HuH-7.5 (cell line): Measurements from ENCODE around the gene RILPL1.
A peak's percentile ranks its signal among the peaks of the same experiment; 100 is the strongest.
"Not testable (repeated sequence)": the region's sequence is repeated elsewhere in the genome, so short reads cannot be mapped to it uniquely, and the experiment has no call there.

Experiments
- DNase-seq: peaks from one replicate; pipeline ENCODE4 v3.0.0; 2011; ENCODE audit warnings: low spot score

RILPL1 gene

DNA sequence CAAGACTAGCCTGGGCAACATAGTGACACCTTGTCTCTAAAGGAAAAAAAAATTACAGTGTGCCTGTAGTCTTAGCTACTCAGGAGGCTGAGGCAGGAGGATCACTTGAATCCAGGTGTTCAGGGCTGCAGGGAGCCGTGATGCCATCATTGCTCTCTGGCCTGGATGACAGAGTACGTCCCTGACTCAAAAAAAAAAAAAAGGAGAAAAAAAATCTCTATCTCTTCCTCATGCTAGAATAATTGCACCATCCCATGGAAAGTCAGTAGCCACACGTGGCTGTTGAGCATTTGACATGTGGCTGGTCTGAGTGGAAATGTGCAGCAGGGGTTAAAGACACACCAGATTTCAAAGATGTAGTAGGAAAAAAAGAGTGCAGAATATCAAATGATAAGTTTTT lies 3.8 kb downstream of the RILPL1 start:
- no peak for DNase-seq

DNA sequence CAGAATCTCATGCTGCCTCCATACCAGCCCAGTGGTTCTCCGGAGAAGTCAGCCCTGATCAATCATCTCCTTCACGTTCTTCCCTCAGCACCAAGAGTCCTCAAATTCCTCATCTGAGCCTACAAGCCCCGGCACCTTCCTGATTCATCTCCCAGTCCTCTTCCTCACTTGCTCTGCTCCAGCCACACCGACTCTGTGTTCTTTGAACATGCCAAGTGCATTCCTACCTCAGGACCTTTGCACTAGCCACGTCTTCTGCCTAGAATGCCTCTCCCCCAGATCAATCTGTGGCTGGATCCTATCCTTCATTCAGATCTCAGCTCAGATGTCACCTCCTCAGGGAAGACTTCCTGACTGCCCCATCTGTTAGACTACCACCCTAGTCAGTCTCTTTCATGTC lies 4.7 kb downstream of the RILPL1 start:
- no peak for DNase-seq

DNA sequence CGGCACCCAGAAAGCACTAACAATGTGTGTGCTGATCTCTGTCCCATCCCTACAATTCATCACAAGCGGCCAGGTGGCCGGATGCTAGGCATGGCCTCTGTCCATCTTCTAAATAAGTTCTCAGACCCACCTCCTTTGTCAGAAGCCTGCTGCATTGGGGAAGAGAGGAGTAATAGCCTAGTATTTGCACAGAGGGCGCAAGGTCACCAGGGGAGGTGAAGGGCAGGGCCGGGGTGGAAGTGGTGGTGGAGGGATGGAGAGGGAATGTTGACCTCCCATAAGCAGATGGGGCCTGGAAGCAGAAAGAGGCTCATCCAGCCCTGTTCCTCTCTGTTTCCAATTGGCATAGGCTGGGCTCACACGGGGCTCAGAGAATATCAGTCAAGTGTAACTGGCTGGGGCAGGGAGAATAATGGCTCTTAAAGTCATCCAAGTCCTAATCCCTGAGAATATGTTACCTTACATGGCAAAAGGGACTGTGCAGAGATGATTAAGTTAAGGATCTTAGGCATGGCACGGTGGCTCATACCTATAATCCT lies 6.9 kb downstream of the RILPL1 start:
- DNase-seq: no peak

DNA sequence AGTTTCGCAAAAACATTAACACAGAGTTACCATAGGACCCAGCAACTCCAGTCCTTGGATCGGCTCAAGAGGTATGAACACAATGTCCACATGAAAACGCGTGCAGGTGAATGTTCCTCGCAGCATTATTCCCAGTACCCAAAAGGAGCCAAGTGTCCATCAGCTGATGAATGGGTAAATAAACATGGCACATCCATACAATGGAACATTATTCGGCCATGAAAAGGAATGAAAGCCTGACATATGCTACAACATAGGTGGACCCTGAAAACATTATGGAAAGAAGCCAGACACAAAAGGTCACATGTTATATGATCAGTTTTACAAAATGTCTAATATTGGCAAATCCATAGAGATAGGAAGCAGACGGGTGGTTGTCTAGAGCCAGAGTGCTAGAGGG lies 9.1 kb downstream of the RILPL1 start:
- DNase-seq: no peak

DNA sequence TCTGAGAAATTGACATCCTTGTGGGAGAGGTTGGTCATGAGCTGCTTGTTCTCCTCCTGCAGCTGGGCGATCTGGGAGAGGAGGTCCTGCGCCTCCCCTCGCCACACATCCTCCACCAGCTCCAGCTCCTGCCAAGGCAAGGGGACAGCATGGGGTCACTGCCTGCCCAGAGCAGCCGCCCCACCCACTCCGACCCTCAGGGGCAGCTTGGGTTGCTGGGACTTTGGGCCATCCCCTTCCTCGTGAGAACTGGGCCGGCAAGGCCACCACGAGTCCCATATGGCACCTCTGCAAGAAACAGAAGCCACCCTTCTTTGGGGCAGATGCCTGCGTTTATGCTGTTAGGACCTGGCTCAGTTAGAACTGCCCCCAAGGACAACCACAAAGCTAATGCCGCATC lies 10.0 kb downstream of the RILPL1 start:
- no peak for DNase-seq

DNA sequence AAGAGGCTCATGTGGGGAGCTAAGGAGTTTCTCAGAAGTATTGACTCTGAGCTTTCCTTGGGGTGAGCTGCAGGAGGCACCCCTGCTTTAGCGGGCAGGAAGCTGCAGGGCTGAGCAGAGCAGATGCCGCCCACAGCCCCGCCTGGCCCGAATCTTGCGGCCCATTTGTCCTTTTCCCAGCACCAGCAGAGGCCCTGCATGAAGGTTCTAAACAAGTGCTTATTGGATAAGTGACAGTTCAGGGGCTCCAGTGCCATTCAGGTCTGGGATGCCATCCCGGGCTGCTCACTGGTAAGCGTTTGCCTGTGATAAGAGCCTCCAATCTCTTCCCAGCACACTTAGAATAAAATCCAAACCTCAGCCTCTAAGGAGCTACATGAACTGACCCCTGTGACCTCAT lies 11.4 kb downstream of the RILPL1 start:
- DNase-seq: no peak

DNA sequence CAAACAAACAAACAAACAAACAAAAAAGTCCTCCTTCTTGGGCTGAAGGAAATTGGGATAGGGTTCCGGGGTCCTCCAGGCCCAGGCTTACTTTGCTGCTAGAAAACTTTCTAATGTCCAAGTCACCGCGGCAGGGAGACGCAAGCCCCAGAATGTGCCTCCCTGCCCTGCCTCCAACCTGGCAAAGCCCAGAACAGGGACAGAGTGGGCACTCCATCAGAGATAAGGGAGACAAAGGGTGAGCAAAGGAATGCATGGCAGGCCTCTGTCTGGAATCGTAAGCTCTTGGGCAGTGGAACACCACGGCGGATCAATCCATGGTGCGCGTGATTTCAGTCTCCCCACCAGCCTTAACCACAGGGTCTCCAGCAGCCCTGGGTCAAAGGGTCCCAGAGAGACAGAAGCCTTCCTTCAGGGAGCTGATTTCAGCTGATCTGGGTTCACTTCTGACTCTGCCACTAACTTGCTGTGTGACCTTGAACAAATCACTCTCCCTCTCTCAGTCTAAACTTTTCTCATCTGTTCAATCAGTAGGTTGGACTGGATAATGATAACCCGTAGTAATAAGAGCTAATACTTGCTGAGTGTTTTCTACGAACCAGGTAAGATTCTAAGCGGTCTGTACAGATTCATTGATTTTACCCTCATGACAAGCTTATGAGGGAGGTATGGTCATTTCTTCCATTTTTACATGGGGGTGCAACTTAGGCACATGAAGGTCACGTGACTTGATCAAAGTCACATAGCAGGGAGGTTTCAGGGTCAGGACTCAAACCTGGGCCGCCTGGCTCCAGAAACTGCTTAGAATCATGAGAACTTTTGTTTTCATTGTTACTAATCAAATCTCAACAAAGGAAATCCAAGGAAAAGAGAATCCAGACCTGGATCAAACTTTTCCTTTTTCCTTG lies 12.7 kb downstream of the RILPL1 start:
- no peak for DNase-seq

DNA sequence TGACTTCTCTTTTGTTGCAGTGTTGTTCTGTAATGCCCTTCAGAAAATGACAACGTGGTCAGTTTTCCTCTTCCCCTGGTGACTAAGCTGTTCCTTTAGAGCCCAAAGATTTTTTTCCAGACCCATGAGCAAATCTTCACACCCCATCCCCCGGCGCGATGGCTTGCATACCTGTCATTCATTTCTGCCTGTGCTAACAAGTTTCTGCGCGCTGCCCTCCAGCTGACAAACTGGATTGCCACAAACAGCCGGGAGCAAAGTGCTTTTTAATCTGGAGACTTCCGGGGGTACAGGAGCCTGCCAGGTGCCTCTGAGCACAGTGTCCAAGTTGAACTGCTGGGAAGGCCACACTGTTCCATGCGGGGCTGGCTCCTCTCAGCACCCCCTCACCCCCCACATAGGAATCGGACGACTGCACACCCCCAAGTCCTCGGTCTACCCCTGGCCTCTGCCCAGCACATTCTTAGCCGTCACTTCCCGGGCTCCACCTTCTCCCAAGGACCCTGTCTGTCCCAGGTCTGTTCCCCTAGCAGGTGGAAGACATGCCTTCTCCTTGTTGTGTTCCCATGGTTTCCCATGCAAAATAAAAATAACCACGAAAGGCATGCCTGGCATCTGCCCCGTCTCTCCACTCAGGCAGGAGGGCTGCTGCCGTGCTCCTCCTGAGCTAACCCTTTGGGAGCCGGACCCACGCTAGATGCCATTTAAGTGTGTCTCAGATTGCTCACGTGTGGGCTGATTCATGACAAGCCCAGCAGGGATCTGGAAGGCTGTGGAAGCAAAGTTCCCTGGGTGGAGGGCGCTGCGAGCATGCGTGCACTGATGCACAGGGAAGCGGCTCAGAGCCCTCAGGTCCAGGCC lies 14.1 kb downstream of the RILPL1 start:
- DNase-seq: no peak

DNA sequence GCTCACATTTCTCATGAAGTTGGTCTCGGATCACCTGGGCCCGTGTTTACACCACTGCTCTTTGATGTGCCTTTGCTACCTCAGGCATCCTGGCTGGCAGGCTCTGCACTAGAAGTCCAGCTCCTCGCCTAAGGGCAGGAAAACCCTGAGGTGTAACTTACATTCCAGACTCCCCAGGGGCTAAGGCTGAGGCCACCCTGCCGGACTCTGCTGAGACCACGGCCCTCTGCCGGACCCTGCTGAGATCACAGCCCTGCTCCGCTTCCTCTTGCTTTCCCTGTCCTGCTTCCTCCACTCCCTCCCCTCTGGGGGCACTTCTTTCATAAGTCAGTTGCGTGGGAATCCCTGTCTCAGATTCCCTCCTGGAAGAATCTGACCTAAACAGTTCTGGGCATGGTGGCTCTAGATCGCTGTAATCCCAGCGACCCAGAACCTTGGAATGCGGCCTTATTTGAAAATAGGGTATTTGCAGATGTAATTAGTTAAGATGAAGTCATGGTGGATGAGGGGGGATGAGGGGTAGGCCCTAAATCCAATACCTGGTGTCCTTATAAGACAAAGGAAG lies 17.2 kb downstream of the RILPL1 start:
- DNase-seq: no peak

DNA sequence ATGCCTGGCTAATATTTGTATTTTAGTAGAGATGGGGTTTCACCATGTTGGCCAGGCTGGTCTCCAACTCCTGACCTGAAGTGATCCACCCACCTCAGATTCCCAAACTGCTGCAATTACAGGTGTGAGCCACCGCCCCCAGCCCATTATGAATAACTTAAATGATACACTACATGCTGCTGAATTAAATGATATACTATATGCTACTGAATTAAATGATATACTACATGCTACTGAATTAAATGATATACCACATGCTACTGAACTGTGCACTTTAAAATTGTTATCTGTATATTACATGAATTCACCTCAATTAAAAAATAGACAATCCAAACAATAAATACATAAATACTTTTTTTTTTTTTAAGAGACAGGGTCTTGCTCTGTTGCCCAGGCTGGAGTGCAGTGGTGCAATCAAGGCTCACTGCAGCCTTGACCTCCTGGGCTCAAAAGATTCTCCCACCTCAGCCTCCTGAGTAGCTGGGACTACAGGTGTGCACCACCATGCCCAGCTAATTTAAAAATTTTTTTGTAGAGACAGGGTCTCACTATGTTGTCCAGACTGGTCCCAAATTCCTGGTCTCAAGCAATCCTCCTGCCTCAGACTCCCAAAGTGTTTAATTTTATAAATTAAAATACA lies 18.8 kb downstream of the RILPL1 start:
- not testable (repeated sequence) for DNase-seq

DNA sequence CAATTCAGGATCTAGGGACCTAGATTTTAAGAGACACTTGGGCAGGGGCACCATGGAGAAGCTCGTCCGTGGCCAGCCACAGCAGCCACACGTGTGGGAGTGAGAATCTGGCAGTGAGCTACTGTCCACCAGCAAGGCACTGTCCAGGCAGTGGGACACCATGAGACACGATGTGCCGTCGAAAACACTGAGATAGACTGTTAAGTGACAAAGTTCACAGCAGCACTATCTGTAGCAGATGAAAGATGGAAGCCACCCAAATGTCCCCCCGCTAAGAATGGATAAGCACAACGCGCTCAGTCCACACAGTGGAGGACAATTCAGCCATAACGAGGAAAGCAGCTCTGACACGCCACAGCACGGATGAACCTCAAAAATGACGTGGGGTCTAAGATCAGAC lies 19.7 kb downstream of the RILPL1 start:
- DNase-seq: no peak

DNA sequence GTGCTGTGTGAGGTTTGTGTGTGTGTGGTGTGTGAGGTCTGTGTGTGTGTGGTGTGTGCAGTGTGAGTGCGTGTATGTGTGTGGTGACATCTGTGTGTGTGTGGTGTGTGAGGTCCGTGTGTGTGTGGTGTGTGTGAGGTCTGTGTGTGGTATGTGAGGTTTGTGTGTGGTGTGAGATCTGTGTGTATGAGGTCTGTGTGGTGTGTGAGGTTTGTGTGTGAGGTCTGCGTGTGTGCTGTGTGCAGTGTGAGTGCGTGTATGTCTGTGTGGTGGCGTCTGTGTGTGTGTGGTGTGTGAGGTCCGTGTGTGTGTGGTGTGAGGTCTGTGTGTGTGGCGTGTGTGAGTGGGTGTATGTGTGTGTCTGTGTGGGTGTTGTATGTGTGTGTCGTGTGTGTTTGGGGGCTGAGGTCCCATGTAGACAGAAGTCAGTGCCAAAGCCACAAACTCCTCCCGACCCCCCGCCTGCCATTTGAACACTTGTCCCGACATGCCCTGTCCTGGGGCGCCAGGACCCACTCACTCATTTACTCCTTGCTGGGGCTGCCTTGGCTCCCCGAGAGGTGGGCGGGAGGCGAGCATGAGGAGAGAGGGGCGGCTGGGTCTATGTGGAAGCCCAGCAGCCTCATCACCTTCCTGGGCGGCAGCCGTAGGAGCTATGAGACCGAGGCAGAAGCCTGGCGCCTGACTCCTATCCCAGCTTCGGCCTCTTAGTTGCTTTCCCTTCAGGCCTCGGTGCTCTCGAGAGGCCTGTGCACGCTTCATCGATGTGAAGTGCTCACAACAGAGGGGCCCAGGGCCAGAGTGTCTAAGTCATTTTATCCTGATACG lies 20.5 kb downstream of the RILPL1 start:
- no peak for DNase-seq

DNA sequence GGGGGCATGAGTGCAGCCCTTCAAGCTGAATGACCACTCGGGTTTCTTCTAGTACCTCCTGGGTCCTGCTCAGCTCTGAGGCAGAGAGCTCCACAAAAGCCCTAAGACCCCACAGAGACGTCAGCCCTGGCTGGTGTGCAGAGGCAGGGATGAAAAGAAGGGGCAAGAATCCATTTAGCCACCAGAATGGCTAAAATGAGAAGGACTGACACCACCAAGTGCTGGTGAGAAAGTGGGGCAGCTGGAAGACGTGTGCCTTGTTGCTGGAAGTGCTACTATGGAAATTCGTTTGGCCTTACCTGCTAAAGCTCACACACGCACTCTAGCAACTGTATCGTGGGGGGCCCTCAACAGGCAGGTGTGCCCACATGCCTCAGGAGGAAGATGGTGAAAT lies 26.7 kb downstream of the RILPL1 start:
- DNase-seq: no peak

DNA sequence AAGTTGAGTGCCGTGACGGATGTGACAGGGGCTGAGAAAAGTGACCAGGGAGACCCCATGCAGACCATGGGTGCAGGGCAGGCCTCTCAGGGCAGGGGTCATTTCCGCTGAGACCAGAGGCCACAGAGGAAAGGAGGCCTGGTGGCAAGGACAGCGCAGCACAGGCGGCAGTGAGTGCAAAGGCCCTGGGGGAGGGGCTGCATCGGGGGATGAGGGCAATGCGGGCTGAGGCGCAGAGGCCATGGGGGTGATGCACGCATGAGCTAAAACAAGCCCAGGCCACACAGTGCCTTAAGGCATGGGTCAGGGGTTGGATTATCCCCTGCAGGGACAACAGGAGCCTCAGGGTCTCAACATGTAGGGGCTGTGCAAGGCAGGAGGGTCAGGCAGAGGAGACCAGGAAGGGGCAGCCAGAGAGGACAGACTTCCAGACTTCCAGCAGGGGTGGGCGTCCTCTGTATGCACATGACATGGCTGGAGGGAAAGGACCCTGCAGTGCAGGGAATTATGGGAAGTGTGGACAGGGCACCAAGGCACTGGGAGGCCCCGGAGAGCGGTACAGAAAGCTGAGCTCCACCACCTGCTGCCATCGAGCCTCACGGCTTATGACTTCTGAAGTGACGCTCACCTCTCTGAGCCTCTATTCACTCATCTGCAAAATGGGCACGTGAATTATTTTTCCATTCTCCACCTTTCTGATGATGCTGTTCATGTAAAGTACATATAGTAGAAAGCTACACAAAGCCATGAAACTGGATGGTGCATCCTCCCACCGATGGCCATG lies 27.3 kb downstream of the RILPL1 start:
- no peak for DNase-seq

DNA sequence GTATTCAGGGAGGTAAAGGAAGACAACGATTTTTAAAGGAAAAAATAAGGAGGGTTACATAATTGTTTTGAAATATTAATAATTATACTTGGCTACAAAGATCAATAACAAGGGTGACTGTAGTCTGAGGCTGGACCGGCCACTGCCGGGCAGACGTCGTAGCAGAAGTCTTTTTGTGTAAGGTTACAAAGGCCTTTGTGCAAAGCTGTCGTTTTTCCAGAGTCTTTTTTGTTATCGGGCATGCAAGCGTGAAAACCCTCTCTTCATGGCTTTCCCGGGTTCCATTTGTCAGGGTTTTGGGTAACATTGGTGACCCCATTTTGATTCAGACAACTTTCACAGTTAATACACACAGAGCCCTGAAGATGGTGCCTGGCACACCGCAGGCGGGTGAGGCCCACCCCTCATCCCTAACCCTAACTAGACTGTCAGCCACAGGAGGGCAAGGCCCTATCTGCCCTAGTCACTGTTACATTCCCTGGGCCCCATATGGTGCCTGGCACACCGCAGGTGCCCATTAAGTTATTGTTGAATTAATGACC lies 31.3 kb downstream of the RILPL1 start:
- DNase-seq: no peak

DNA sequence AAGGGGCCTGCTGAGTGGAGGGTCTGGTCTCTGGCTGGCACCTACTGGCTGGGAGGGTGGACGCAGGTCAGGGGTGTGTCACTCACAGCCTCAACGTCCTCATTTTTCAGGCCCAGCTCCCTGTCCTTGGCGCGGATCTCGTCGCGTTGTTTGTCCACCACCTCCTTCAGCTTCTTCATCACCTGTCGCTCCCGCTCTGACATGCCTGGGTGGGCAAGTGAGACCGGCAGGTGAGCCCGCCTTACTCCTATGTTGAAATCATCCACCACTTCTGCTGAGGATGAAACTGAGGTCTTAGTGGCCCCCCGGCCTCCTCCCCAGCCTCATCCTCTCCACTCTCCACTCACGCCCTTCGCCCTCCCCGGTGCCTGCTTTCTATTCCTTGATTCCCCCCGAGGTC lies 34.2 kb downstream of the RILPL1 start:
- DNase-seq: no peak

DNA sequence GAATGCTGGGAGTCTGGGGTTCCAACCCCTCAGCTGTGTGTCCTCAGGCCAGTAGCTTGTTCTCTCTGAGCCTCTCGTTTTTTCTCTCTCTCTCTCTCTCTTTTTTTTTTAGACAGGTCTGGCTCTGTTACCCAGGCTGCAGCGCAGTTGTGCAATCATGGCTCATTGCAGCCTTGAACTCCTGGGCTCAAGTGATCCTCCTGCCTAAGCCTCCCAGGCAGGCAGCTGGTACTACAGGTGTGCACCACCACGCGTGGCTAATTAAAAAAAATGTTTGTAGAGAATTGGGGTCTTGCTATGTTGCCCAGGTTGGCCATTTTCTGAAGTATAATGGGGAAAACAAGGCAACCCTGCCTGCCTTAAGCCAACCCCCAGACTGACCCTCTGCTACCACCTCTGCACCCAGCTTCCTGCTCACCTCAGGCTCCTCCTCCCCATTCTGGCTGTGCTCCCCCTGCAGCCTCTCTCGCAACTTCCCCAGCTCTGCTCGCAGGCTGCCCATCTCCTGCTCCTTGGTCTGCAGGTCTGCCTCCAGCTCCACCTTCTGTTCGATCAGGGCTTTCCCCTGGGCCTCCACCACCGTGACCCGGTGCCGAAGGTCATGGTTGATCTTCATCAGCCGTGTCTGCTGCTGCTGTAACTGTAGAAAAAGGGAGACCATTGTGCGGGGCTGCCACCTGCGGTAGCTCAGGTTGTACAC lies 35.2 kb downstream of the RILPL1 start:
- DNase-seq: peak; percentile 39

DNA sequence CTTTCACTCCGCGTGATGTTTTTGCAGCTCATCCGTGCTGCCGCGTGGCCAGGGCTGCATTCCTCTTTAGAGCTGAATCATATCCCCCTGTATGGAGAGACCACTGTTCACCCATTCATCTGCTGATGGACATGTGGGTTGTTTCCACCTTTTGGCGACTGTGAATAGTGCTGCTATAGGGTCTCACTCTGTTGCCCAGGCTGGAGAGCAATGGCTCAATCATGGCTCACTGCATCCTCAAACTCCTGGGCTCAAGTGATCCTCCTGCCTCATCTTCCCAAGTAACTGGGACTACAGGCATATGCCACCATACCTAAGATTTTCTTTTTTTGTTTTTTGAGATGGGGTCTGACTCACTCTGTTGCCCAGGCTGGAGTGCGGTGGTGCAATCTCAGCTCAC lies 36.5 kb downstream of the RILPL1 start:
- no peak for DNase-seq

DNA sequence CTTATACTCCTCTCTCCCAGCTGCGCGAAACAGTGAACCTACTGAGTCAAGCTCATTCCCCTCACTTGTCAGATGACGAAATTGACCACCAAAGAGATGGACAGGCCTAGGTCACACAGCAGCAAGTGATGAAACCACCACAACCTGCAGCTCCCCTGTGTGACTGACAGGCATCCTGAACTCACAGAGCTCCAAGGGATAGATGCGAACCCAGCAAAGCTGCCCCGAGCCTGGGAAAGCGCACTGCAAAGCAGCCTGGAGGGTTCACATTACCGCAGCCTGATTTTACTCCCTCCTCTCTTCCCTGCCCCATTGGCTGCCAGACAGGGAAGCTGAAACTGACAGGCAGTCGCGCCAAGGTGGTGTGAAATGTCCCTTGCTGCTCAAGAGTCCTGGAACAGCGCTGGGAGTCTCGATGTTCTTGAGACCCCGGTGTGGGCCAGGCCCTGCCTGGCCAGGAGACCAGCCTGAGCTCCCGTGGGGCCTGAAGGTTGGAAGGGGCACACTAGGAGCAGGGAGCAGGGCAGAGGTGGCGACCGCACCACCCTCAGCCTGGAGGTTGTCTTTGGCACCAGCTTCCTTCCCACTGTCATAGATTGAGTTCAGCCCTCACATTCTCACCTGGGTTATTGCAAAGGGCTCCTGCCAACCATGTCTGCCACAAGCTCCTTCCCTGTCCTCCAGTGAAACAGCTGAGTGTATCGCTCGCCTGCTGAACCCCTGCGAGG lies 39.2 kb downstream of the RILPL1 start:
- no peak for DNase-seq
